H1 (cell line): ENCODE results near the gene ZNF282. TPM values are rescaled to one million over a fixed set of nuclear protein-coding genes. Genes with fewer than 3 reads are reported as not detected.

Source experiments
- CTCF ChIA-PET: fragments of 300-600 bp; sonication (Branson Sonifier 250); formaldehyde crosslinking; loops from one replicate; lab custom pipeline; 2021; ENCODE audit not compliant: partially characterized antibody; lab: Charles Lee
- POLR2A ChIA-PET: fragments of 300-600 bp; sonication (Branson Sonifier 250); formaldehyde crosslinking; loops from one replicate; lab custom pipeline; 2021; ENCODE audit warnings: inconsistent platforms; ENCODE audit not compliant: partially characterized antibody; lab: Charles Lee
- DNase-seq, 2 experiments: peaks; one replicate each; pipeline versions ENCODE4 v3.0.0 to v3.0.0-alpha.2; 2010 to 2022; ENCODE audit warnings: low spot score in 2 of 2, low read depth in 1 of 2, mixed read lengths in 1 of 2
- FAIRE-seq: peaks from 2 replicates; lab custom pipeline; 2011; peaks lifted over from hg19 to GRCh38; lab: Jason Lieb, UNC
- H2AFZ ChIP-seq: 2 replicates; pipeline ENCODE4 v1.8.1; 2012; ENCODE audit warnings: low read length, inconsistent platforms
- H2AK5ac ChIP-seq: 2 replicates; pipeline ENCODE4 v1.6.1; 2013; ENCODE audit warnings: low read depth, low read length
- H2BK120ac ChIP-seq: replicated peaks from 2 replicates; pipeline ENCODE3; 2013; ENCODE audit warnings: low read depth, low read length, inconsistent platforms
- H2BK12ac ChIP-seq: 2 replicates; pipeline ENCODE4 v1.6.1; 2013; ENCODE audit warnings: low read depth, low read length
- H2BK15ac ChIP-seq: 2 replicates; pipeline ENCODE4 v1.6.1; 2013; ENCODE audit warnings: low read length
- H2BK20ac ChIP-seq: 2 replicates; pipeline ENCODE4 v1.6.1; 2013; ENCODE audit warnings: low read length
- H2BK5ac ChIP-seq: 2 replicates; pipeline ENCODE4 v1.6.1; 2013; ENCODE audit warnings: low read depth, low read length
- H3K14ac ChIP-seq: 2 replicates; pipeline ENCODE4 v1.6.1; 2013; ENCODE audit warnings: inconsistent platforms; ENCODE audit not compliant: insufficient read length
- H3K18ac ChIP-seq: 2 replicates; pipeline ENCODE4 v1.6.1; 2013; ENCODE audit warnings: low read length; ENCODE audit errors: extremely low read depth
- H3K23ac ChIP-seq: 2 replicates; pipeline ENCODE4 v1.6.1; 2013; ENCODE audit warnings: inconsistent platforms; ENCODE audit not compliant: insufficient read length
- H3K23me2 ChIP-seq: 2 replicates; pipeline ENCODE4 v1.6.1; 2013; ENCODE audit warnings: low read depth, low read length
- H3K27ac ChIP-seq: 2 replicates; pipeline ENCODE4 v1.6.1; 2011; ENCODE audit warnings: low read depth, low read length, inconsistent platforms
- H3K27me3 ChIP-seq, 4 experiments: replicated peaks in 1 of 4; 1 replicate in 1 of 4; 2 replicates in 3 of 4; pipeline versions ENCODE4 v1.6.1 to v1.8.1; 2011 to 2013; ENCODE audit warnings: low read length in 3 of 4, mild to moderate bottlenecking in 3 of 4, inconsistent platforms in 2 of 4, mixed read lengths in 2 of 4, moderate library complexity in 1 of 4; ENCODE audit not compliant: control insufficient read depth in 3 of 4, insufficient read depth in 3 of 4; ENCODE audit errors: extremely low read depth in 1 of 4
- H3K36me3 ChIP-seq, 4 experiments: 2 replicates each; pipeline versions ENCODE4 v1.6.1 to v1.8.1; 2011 to 2013; ENCODE audit warnings: mild to moderate bottlenecking in 4 of 4, low read length in 3 of 4, moderate library complexity in 2 of 4, control low read depth in 1 of 4, inconsistent platforms in 1 of 4; ENCODE audit not compliant: insufficient read depth in 4 of 4, control insufficient read depth in 2 of 4
- H3K4ac ChIP-seq: replicated peaks from 2 replicates; pipeline ENCODE3; 2013; ENCODE audit warnings: low read length, low read depth, mixed read lengths, inconsistent platforms; ENCODE audit not compliant: insufficient read length
- H3K4me1 ChIP-seq, 4 experiments: replicated peaks in 1 of 4; 1 replicate in 1 of 4; 2 replicates in 3 of 4; pipeline versions ENCODE4 v1.6.1 to v1.8.1; 2011 to 2013; ENCODE audit warnings: low read length in 3 of 4, inconsistent platforms in 2 of 4, mixed read lengths in 1 of 4; ENCODE audit not compliant: insufficient read depth in 4 of 4, control insufficient read depth in 3 of 4
- H3K4me2 ChIP-seq, 2 experiments: 2 replicates each; pipeline versions ENCODE4 v1.6.1 to v1.8.1; 2011 to 2013; ENCODE audit warnings: low read depth in 2 of 2, low read length in 2 of 2, control low read depth in 1 of 2, inconsistent platforms in 1 of 2, mild to moderate bottlenecking in 1 of 2; ENCODE audit not compliant: insufficient read depth in 1 of 2
- H3K4me3 ChIP-seq, 4 experiments: fragments of 200-600, 300-600 bp in 1 of 4; sonication (generic), shearing (Covaris generic), sonication (Bioruptor Twin) in 1 of 4; 2 replicates each; pipeline versions ENCODE4 v1.5.1 to v1.8.1; 2011 to 2016; ENCODE audit warnings: low read length in 4 of 4, low read depth in 3 of 4, control low read depth in 2 of 4, inconsistent platforms in 2 of 4, mild to moderate bottlenecking in 2 of 4, mixed read lengths in 1 of 4, moderate library complexity in 1 of 4; ENCODE audit not compliant: insufficient read depth in 2 of 4; ENCODE audit errors: extremely low read depth in 1 of 4
- H3K56ac ChIP-seq: replicated peaks from 2 replicates; pipeline ENCODE3; 2013; ENCODE audit warnings: low read depth, mild to moderate bottlenecking, mixed read lengths, low read length, inconsistent platforms; ENCODE audit not compliant: insufficient read length
- H3K79me1 ChIP-seq: 2 replicates; pipeline ENCODE4 v1.6.1; 2013; ENCODE audit warnings: low read depth, low read length, control low read depth
- H3K79me2 ChIP-seq, 2 experiments: 2 replicates each; pipeline versions ENCODE4 v1.6.1 to v1.8.1; 2012 to 2013; ENCODE audit warnings: low read length in 2 of 2, mild to moderate bottlenecking in 2 of 2, inconsistent platforms in 1 of 2; ENCODE audit not compliant: insufficient read depth in 2 of 2, control insufficient read depth in 1 of 2
- H3K9ac ChIP-seq, 4 experiments: replicated peaks in 1 of 4; 1 replicate in 1 of 4; 2 replicates in 3 of 4; pipeline versions ENCODE4 v1.6.1 to v1.8.1; 2011 to 2013; ENCODE audit warnings: low read depth in 3 of 4, low read length in 3 of 4, control low read depth in 2 of 4, mild to moderate bottlenecking in 2 of 4, moderate library complexity in 2 of 4, inconsistent platforms in 1 of 4; ENCODE audit errors: extremely low read depth in 1 of 4
- H3K9me3 ChIP-seq, 2 experiments: 2 replicates each; pipeline versions ENCODE4 v1.6.1 to v1.8.1; 2012 to 2013; ENCODE audit warnings: mild to moderate bottlenecking in 2 of 2, moderate library complexity in 2 of 2, control low read depth in 1 of 2, inconsistent platforms in 1 of 2, low read depth in 1 of 2, low read length in 1 of 2, mixed read lengths in 1 of 2; ENCODE audit not compliant: insufficient read depth in 2 of 2
- H4K20me1 ChIP-seq, 2 experiments: replicated peaks in 1 of 2; 2 replicates each; pipeline versions ENCODE3 to v1.8.1; 2011 to 2013; ENCODE audit warnings: inconsistent platforms in 2 of 2, low read length in 2 of 2, mild to moderate bottlenecking in 1 of 2; ENCODE audit not compliant: insufficient read depth in 2 of 2, control insufficient read depth in 1 of 2
- H4K5ac ChIP-seq: 2 replicates; pipeline ENCODE4 v1.6.1; 2013; ENCODE audit warnings: low read length, low read depth, mixed read lengths, inconsistent platforms; ENCODE audit not compliant: insufficient read length
- H4K8ac ChIP-seq: 2 replicates; pipeline ENCODE4 v1.8.0; 2013; ENCODE audit warnings: mild to moderate bottlenecking, moderate library complexity, low read length, inconsistent platforms; ENCODE audit not compliant: insufficient read depth; ENCODE audit errors: extremely low read depth
- H4K91ac ChIP-seq: replicated peaks from 2 replicates; pipeline ENCODE3; 2013; ENCODE audit warnings: low read length, mixed read lengths, inconsistent platforms; ENCODE audit not compliant: insufficient read length
- BACH1 ChIP-seq: IDR thresholded peaks from 2 replicates; pipeline ENCODE4 v1.6.1; 2012; ENCODE audit warnings: low read length, improper control_type of control experiment
- BRCA1 ChIP-seq: IDR thresholded peaks from 2 replicates; pipeline ENCODE4 v1.6.1; 2012; ENCODE audit warnings: low read depth, low read length, improper control_type of control experiment
- CEBPB ChIP-seq: IDR thresholded peaks from 2 replicates; pipeline ENCODE4 v1.6.1; 2012; ENCODE audit warnings: low read depth, low read length
- CTCF ChIP-seq, 3 experiments: IDR thresholded peaks; 1 replicate in 2 of 3; 2 replicates in 1 of 3; pipeline versions ENCODE4 v1.5.1 to v1.6.1; 2011; ENCODE audit warnings: low read length in 3 of 3, mild to moderate bottlenecking in 3 of 3, inconsistent platforms in 2 of 3, low read depth in 1 of 3, moderate library complexity in 1 of 3; ENCODE audit not compliant: insufficient read depth in 1 of 3; ENCODE audit errors: control extremely low read depth in 1 of 3
- HDAC2 ChIP-seq, 2 experiments: fragments of 300-600 bp in 1 of 2; sonication (generic) in 1 of 2; IDR thresholded peaks; 2 replicates each; pipeline ENCODE4 v1.6.1; 2011 to 2012; ENCODE audit warnings: low read depth in 2 of 2, low read length in 2 of 2, mild to moderate bottlenecking in 2 of 2, moderate library complexity in 2 of 2, borderline replicate concordance in 1 of 2, inconsistent platforms in 1 of 2
- RXRA ChIP-seq: IDR thresholded peaks from 2 replicates; pipeline ENCODE4 v1.6.1; 2011; ENCODE audit warnings: low read depth, mild to moderate bottlenecking, low read length, moderate library complexity; ENCODE audit not compliant: insufficient read depth
- SIN3A ChIP-seq, 2 experiments: IDR thresholded peaks in 1 of 2; conservative IDR thresholded peaks in 1 of 2; 2 replicates each; pipeline ENCODE4 v1.6.1; 2011 to 2012; ENCODE audit warnings: low read length in 2 of 2, improper control_type of control experiment in 1 of 2, low read depth in 1 of 2, mild to moderate bottlenecking in 1 of 2
- SP2 ChIP-seq: IDR thresholded peaks from 2 replicates; pipeline ENCODE4 v1.6.1; 2012; ENCODE audit warnings: mild to moderate bottlenecking, low read length, inconsistent platforms
- TBP ChIP-seq: IDR thresholded peaks from 2 replicates; pipeline ENCODE4 v1.6.1; 2011; ENCODE audit warnings: low read depth, low read length, improper control_type of control experiment
- WGBS, 2 experiments: shearing (Covaris generic) in 1 of 2; methylation state at CpG; one replicate each; pipeline versions ENCODE4 v1.1.6 to v1.1.7; 2013 to 2015; ENCODE audit warnings: low lambda C conversion rate in 2 of 2, mixed read lengths in 2 of 2, inconsistent platforms in 1 of 2, low coverage in 1 of 2, missing lambda C conversion rate in 1 of 2; ENCODE audit not compliant: insufficient replicate concordance in 2 of 2, insufficient coverage in 1 of 2, insufficient read length in 1 of 2; ENCODE audit errors: extremely low coverage in 1 of 2, missing lambda C conversion rate in 1 of 2; 5-methylcytosine and 5-hydroxymethylcytosine counted together
- polyA plus RNA-seq, 7 experiments: library from polyadenylated mRNA; depleted of rRNA in 3 of 7; stranded (reverse) in 5 of 7; unstranded in 2 of 7; fragments of >200 nt in 5 of 7; fragments of 200-250 nt in 2 of 7; gene quantifications; 1 replicate in 5 of 7; 2 replicates in 1 of 7; 4 replicates in 1 of 7; pipeline versions ENCODE4 v1.2.1 to v1.2.3, GENCODE V29; 2011 to 2013; ENCODE audit warnings: missing spikeins in 2 of 7, mixed read lengths in 2 of 7
- total RNA-seq: library from RNA; stranded (reverse); fragmentation: NEBNext Ultra II Directional; extraction: Animal tissue kit (Norgen Biotek cat#: 25700); gene quantifications from 2 replicates; pipeline ENCODE4 v1.2.1, GENCODE V29; 2021

The ZNF282 gene
- total and polyA plus RNA-seq, 2 of the 8 experiments (the other 6 are each of a cell fraction or from before 2014, with no cell fraction given): 16.9 to 36.3 TPM

- no peak for DNase-seq
- Histone ChIP-seq H2AK5ac (no peak overlapping the region), H2AFZ (no peak overlapping the region), H3K79me1 (peaks cover 7% of the 10 kb centered on the region), H3K36me3 (peaks cover 34 to 78% (median 59%) of the 10 kb centered on the region in 4 experiments), H3K9me3 (no peaks in the 10 kb centered on the region), H2BK5ac (no peak overlapping the region), H3K79me2 (peaks cover 0 to 15% of the 10 kb centered on the region in 2 experiments; a peak in 3 of 4 replicates), H3K4me2 (no peak overlapping the region), H3K4me3 (no peak overlapping the region), H2BK120ac (no peak overlapping the region), H2BK15ac (no peak overlapping the region), H3K9ac (no peak overlapping the region), H4K91ac (no peak overlapping the region), H3K18ac (no peak overlapping the region), H3K27ac (no peak overlapping the region), H3K56ac (no peak overlapping the region), H3K14ac (no peak overlapping the region), H3K23ac (no peak overlapping the region), H4K5ac (no peak overlapping the region), H3K27me3 (no peaks in the 10 kb centered on the region), H3K4me1 (peaks cover 0 to 9% (median 2%) of the 10 kb centered on the region in 4 experiments; a peak in 5 of 7 replicates), H3K23me2 (no peaks in the 10 kb centered on the region), H3K4ac (no peak overlapping the region), H2BK12ac (no peak overlapping the region), H2BK20ac (no peak overlapping the region), H4K8ac (no peak overlapping the region), H4K20me1 (peaks cover 5 to 9% of the 10 kb centered on the region in 2 experiments)
- WGBS, 2 experiments: 86% methylated on average over 33 of the region's 35 CpGs; no CpG with 5 or more reads in 1 of the 2 experiments
- FAIRE-seq: no peak
- ChIA-PET CTCF (interaction anchor here (1.1 to 2.4 kb wide), 4 partner anchors 11 to 204 kb away, joined by 3 to 9 read pairs (median 4); partner anchors contain the start of gene ZNF282), POLR2A (interaction anchor here (0.9 kb wide), 1 partner anchor 12 kb away, joined by 4 read pairs; the partner anchor contains the start of gene ZNF282)
- TF ChIP-seq BACH1 (no peak), SP2 (no peak), RXRA (no peak), HDAC2 (IDR thresholded peaks at IDR 0.05; ENCODE audit: borderline replicate concordance in 1 of 2, low read depth in 2 of 2, low read length in 2 of 2) (no peak), TBP (no peak), CEBPB (no peak), CTCF (IDR thresholded peaks at IDR 0.05; ENCODE audit: control extremely low read depth in 1 of 3, insufficient read depth in 1 of 3, low read depth in 1 of 3, low read length in 3 of 3) (no peak), BRCA1 (no peak), SIN3A (conservative IDR thresholded peaks at IDR 0.05 in 1 of 2, IDR thresholded peaks at IDR 0.05 in 1 of 2; ENCODE audit: low read depth in 1 of 2, low read length in 2 of 2) (no peak)
Observed at GRCh38 chr7:149207324-149208035, 12.1 kb downstream of the ZNF282 start.
